H9 (cell line): ENCODE measurements around the gene APAF1. TPM values are rescaled to one million over a fixed set of nuclear protein-coding genes. Genes with fewer than 3 reads are reported as not detected.

Experiments
- DNase-seq: peaks from one replicate; pipeline ENCODE4 v3.0.0-alpha.2; 2017
- H2AFZ ChIP-seq: one replicate; pipeline ENCODE4 v1.6.1; 2013; ENCODE audit warnings: mild to moderate bottlenecking, low read length, control low read depth, moderate library complexity
- H2AK5ac ChIP-seq: 2 replicates; pipeline ENCODE4 v1.6.1; 2013; ENCODE audit warnings: low read length, control low read depth, mixed read lengths; ENCODE audit not compliant: insufficient read length
- H2BK120ac ChIP-seq: one replicate; pipeline ENCODE4 v1.6.1; 2013; ENCODE audit warnings: low read depth, mild to moderate bottlenecking, low read length, control low read depth, inconsistent platforms; ENCODE audit not compliant: poor library complexity, severe bottlenecking
- H2BK12ac ChIP-seq: 2 replicates; pipeline ENCODE4 v1.6.1; 2013; ENCODE audit warnings: low read length, control low read depth, mixed read lengths, low read depth; ENCODE audit not compliant: insufficient read length
- H2BK15ac ChIP-seq: 2 replicates; pipeline ENCODE4 v1.6.1; 2013; ENCODE audit warnings: low read depth, low read length, control low read depth
- H2BK20ac ChIP-seq: one replicate; pipeline ENCODE4 v1.6.1; 2013; ENCODE audit warnings: low read depth, mild to moderate bottlenecking, low read length, control low read depth, inconsistent platforms; ENCODE audit not compliant: poor library complexity, severe bottlenecking
- H2BK5ac ChIP-seq: 2 replicates; pipeline ENCODE4 v1.6.1; 2013; ENCODE audit warnings: low read length, control low read depth, mixed read lengths; ENCODE audit not compliant: insufficient read length
- H3K14ac ChIP-seq: 2 replicates; pipeline ENCODE4 v1.6.1; 2013; ENCODE audit warnings: low read length, control low read depth; ENCODE audit not compliant: insufficient read depth
- H3K18ac ChIP-seq: 2 replicates; pipeline ENCODE4 v1.6.1; 2013; ENCODE audit warnings: low read depth, mild to moderate bottlenecking, mixed read lengths, low read length, control low read depth; ENCODE audit not compliant: insufficient read length
- H3K23ac ChIP-seq: 2 replicates; pipeline ENCODE4 v1.6.1; 2013; ENCODE audit warnings: low read length, control low read depth, mixed read lengths, low read depth; ENCODE audit not compliant: insufficient read length
- H3K23me2 ChIP-seq: 2 replicates; pipeline ENCODE4 v1.6.1; 2013; ENCODE audit warnings: low read depth, mild to moderate bottlenecking, mixed read lengths, low read length, control low read depth; ENCODE audit not compliant: insufficient read length, poor library complexity, severe bottlenecking
- H3K27ac ChIP-seq: 2 replicates; pipeline ENCODE4 v1.5.1; 2013; ENCODE audit warnings: low read length, control low read depth, mixed read lengths, low read depth; ENCODE audit not compliant: insufficient read length
- H3K27me3 ChIP-seq: 2 replicates; pipeline ENCODE4 v1.6.1; 2013; ENCODE audit warnings: low read length, control low read depth, inconsistent platforms; ENCODE audit not compliant: insufficient read depth
- H3K4ac ChIP-seq: 2 replicates; pipeline ENCODE4 v1.6.1; 2013; ENCODE audit warnings: low read depth, mild to moderate bottlenecking, control low read depth, inconsistent platforms, low read length, moderate library complexity
- H3K4me1 ChIP-seq: 2 replicates; pipeline ENCODE4 v1.6.1; 2013; ENCODE audit warnings: low read length, control low read depth, inconsistent platforms; ENCODE audit not compliant: insufficient read depth
- H3K4me2 ChIP-seq: 2 replicates; pipeline ENCODE4 v1.6.1; 2013; ENCODE audit warnings: low read length, control low read depth, mixed read lengths; ENCODE audit not compliant: insufficient read length, insufficient read depth
- H3K56ac ChIP-seq: 2 replicates; pipeline ENCODE4 v1.6.1; 2013; ENCODE audit warnings: low read depth, mild to moderate bottlenecking, mixed read lengths, low read length, control low read depth; ENCODE audit not compliant: insufficient read length
- H3K79me1 ChIP-seq: 2 replicates; pipeline ENCODE4 v1.6.1; 2013; ENCODE audit warnings: low read depth, mild to moderate bottlenecking, moderate library complexity, low read length, control low read depth, inconsistent platforms; ENCODE audit not compliant: insufficient read depth, poor library complexity, severe bottlenecking
- H3K79me2 ChIP-seq: 2 replicates; pipeline ENCODE4 v1.6.1; 2013; ENCODE audit warnings: low read length, control low read depth, inconsistent platforms; ENCODE audit not compliant: insufficient read depth
- H3K9ac ChIP-seq: 2 replicates; pipeline ENCODE4 v1.6.1; 2013; ENCODE audit warnings: low read length, control low read depth, mixed read lengths; ENCODE audit not compliant: insufficient read length; ENCODE audit errors: extremely low read depth
- H3K9me3 ChIP-seq: one replicate; pipeline ENCODE4 v1.6.1; 2013; ENCODE audit warnings: low read depth, low read length, inconsistent platforms; ENCODE audit not compliant: control insufficient read depth
- H3T11ph ChIP-seq: one replicate; pipeline ENCODE4 v1.6.1; 2013; ENCODE audit warnings: mild to moderate bottlenecking, low read length, control low read depth, inconsistent platforms
- H4K20me1 ChIP-seq: one replicate; pipeline ENCODE4 v1.6.1; 2013; ENCODE audit not compliant: control insufficient read depth, insufficient read length, insufficient read depth
- H4K5ac ChIP-seq: 2 replicates; pipeline ENCODE4 v1.6.1; 2013; ENCODE audit warnings: low read depth, mild to moderate bottlenecking, mixed read lengths, low read length, control low read depth; ENCODE audit not compliant: insufficient read length
- H4K8ac ChIP-seq: replicated peaks from 2 replicates; pipeline ENCODE4 v1.6.1; 2013; ENCODE audit warnings: low read length, control low read depth, mixed read lengths, low read depth; ENCODE audit not compliant: insufficient read length
- H4K91ac ChIP-seq: 2 replicates; pipeline ENCODE4 v1.6.1; 2013; ENCODE audit warnings: low read depth, mild to moderate bottlenecking, moderate library complexity, mixed read lengths, low read length, control low read depth; ENCODE audit not compliant: insufficient read length
- H3K27ac Mint-ChIP-seq, 3 experiments: 2 replicates in 2 of 3; 3 replicates in 1 of 3; pipeline ENCODE4 v1.8.0; 2020 to 2021; ENCODE audit warnings: mixed read lengths in 3 of 3, mild to moderate bottlenecking in 1 of 3, moderate library complexity in 1 of 3
- H3K27me3 Mint-ChIP-seq: 2 replicates; pipeline ENCODE4 v1.8.0; 2021; ENCODE audit warnings: low read depth, mild to moderate bottlenecking, moderate library complexity, mixed read lengths
- H3K36me3 Mint-ChIP-seq, 3 experiments: 2 replicates in 2 of 3; 3 replicates in 1 of 3; pipeline ENCODE4 v1.8.0; 2020 to 2021; ENCODE audit warnings: low read depth in 3 of 3, mixed read lengths in 3 of 3; ENCODE audit not compliant: insufficient read depth in 1 of 3
- H3K4me1 Mint-ChIP-seq, 2 experiments: 2 replicates each; pipeline ENCODE4 v1.8.0; 2020; ENCODE audit warnings: mixed read lengths in 2 of 2
- H3K4me3 Mint-ChIP-seq, 2 experiments: 2 replicates in 1 of 2; 3 replicates in 1 of 2; pipeline ENCODE4 v1.8.0; 2020 to 2021; ENCODE audit warnings: mild to moderate bottlenecking in 2 of 2, mixed read lengths in 2 of 2, moderate library complexity in 1 of 2
- H3K9me3 Mint-ChIP-seq, 2 experiments: 2 replicates in 1 of 2; 3 replicates in 1 of 2; pipeline ENCODE4 v1.8.0; 2020; ENCODE audit warnings: mild to moderate bottlenecking in 2 of 2, mixed read lengths in 2 of 2, moderate library complexity in 1 of 2
- WGBS: extraction: QIAGEN DNeasy Blood & Tissue Kit; methylation state at CpG from one replicate; pipeline ENCODE4 v1.1.7; 2013; ENCODE audit warnings: missing lambda C conversion rate, low lambda C conversion rate, mixed read lengths; ENCODE audit not compliant: insufficient read length; ENCODE audit errors: extremely low coverage; 5-methylcytosine and 5-hydroxymethylcytosine counted together
- total RNA-seq: library from RNA; stranded (reverse); gene quantifications from 2 replicates; pipeline ENCODE4 v1.2.1, GENCODE V29; 2021
- TF ChIP-seq, protein P1 (sequence below): fragments of 200-600 bp; sonication (generic); conservative IDR thresholded peaks from 3 replicates; pipeline ENCODE4 v1.8.0; 2021; ENCODE audit warnings: antibody characterized with exemption, mild to moderate bottlenecking

Gene APAF1
- total RNA-seq, 1 experiment from 2014 or later = 16.5 TPM

DNA sequence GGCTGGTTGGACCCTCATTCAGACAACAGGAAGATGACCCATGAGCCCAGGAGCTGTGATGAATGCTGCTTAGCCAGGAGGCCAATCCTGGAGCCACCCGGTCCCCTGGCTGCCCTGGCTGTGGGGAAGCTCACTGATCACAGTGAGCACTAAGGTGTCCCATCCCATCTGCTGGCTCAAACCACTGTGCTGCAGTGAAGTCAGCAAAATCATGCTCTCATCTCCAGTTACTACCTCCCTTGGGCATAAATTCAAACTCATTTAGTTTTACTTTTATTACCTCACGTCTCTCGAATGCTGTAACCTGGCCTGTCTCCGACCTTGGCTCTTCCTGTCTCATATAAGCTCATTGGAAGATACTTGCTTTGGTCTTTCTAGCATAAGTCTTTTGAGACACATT, 112.4 kb downstream of the APAF1 start:
- Histone ChIP-seq H3K56ac (no peak overlapping the region), H3K79me1 (no peaks in the 10 kb centered on the region), H3K4me2 (no peak overlapping the region), H3K14ac (no peak overlapping the region), H2BK12ac (no peak overlapping the region), H4K8ac (no peak overlapping the region), H2BK5ac (no peak overlapping the region), H4K20me1 (no peaks in the 10 kb centered on the region), H3K9ac (no peak overlapping the region), H4K5ac (no peak overlapping the region), H3K23ac (no peak overlapping the region), H3K27me3 (no peaks in the 10 kb centered on the region), H3K9me3 (no peaks in the 10 kb centered on the region), H2AFZ (no peak overlapping the region), H4K91ac (no peak overlapping the region), H2BK20ac (no peak overlapping the region), H2BK120ac (no peak overlapping the region), H2BK15ac (no peak overlapping the region), H3K18ac (no peak overlapping the region), H3T11ph (no peak overlapping the region), H3K4ac (no peak overlapping the region), H3K4me1 (no peaks in the 10 kb centered on the region), H2AK5ac (no peak overlapping the region), H3K79me2 (no peaks in the 10 kb centered on the region), H3K23me2 (no peaks in the 10 kb centered on the region), H3K27ac (no peak overlapping the region)
- no CpG with 5 or more reads among the region's 4 CpGs for WGBS
- Mint-ChIP-seq H3K36me3 (no peaks in the 10 kb centered on the region), H3K4me3 (no peak overlapping the region), H3K4me1 (peaks cover 2 to 7% of the 10 kb centered on the region in 2 experiments; a peak in 1 of 4 replicates), H3K27me3 (peaks cover 2% of the 10 kb centered on the region), H3K9me3 (no peaks in the 10 kb centered on the region), H3K27ac (no peak overlapping the region)
- no peak for DNase-seq
- TF ChIP-seq, protein P1, sequence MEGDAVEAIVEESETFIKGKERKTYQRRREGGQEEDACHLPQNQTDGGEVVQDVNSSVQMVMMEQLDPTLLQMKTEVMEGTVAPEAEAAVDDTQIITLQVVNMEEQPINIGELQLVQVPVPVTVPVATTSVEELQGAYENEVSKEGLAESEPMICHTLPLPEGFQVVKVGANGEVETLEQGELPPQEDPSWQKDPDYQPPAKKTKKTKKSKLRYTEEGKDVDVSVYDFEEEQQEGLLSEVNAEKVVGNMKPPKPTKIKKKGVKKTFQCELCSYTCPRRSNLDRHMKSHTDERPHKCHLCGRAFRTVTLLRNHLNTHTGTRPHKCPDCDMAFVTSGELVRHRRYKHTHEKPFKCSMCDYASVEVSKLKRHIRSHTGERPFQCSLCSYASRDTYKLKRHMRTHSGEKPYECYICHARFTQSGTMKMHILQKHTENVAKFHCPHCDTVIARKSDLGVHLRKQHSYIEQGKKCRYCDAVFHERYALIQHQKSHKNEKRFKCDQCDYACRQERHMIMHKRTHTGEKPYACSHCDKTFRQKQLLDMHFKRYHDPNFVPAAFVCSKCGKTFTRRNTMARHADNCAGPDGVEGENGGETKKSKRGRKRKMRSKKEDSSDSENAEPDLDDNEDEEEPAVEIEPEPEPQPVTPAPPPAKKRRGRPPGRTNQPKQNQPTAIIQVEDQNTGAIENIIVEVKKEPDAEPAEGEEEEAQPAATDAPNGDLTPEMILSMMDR = no peak
